CD14-positive monocyte (primary cell): ENCODE measurements around the gene TOGARAM2. TPM values are rescaled to one million over a fixed set of nuclear protein-coding genes. Genes with fewer than 3 reads are reported as not detected.

Experiments used
- DNase-seq, 3 donors: peaks; one replicate each; pipeline ENCODE4 v3.0.0-alpha.2; 2011 to 2022
- H2AFZ ChIP-seq: 2 replicates; pipeline ENCODE4 v1.6.0; 2012; ENCODE audit warnings: mild to moderate bottlenecking, low read depth, low read length, inconsistent platforms; ENCODE audit not compliant: insufficient read depth, poor library complexity, severe bottlenecking
- H3K27ac ChIP-seq, 2 donors: 1 replicate in 1 of 2; 2 replicates in 1 of 2; pipeline ENCODE4 v1.5.1; 2012 to 2013; ENCODE audit warnings: low read length in 2 of 2, control low read depth in 1 of 2, inconsistent platforms in 1 of 2, low read depth in 1 of 2, mild to moderate bottlenecking in 1 of 2
- H3K27me3 ChIP-seq, 2 donors: one replicate each; pipeline versions ENCODE4 v1.6.0 to v1.6.1; 2011 to 2013; ENCODE audit warnings: low read length in 2 of 2; ENCODE audit not compliant: control insufficient read depth in 2 of 2, insufficient read depth in 2 of 2
- H3K36me3 ChIP-seq, 2 donors: replicated peaks in 1 of 2; 1 replicate in 1 of 2; 2 replicates in 1 of 2; pipeline versions ENCODE4 v1.5.1 to v1.6.1; 2012 to 2013; ENCODE audit warnings: low read length in 2 of 2, control low read depth in 1 of 2, inconsistent platforms in 1 of 2, mild to moderate bottlenecking in 1 of 2; ENCODE audit not compliant: insufficient read depth in 2 of 2, control insufficient read depth in 1 of 2
- H3K4me1 ChIP-seq, 2 donors: 1 replicate in 1 of 2; 2 replicates in 1 of 2; pipeline versions ENCODE4 v1.5.1 to v1.6.1; 2012 to 2013; ENCODE audit warnings: low read length in 2 of 2, control low read depth in 1 of 2, inconsistent platforms in 1 of 2, mild to moderate bottlenecking in 1 of 2, moderate library complexity in 1 of 2; ENCODE audit not compliant: insufficient read depth in 2 of 2, control insufficient read depth in 1 of 2
- H3K4me2 ChIP-seq: replicated peaks from 2 replicates; pipeline ENCODE3; 2012; ENCODE audit warnings: low read length, moderate library complexity, mild to moderate bottlenecking; ENCODE audit not compliant: poor library complexity, severe bottlenecking; ENCODE audit errors: extremely low read depth
- H3K4me3 ChIP-seq, 3 experiments: fragments of 200-600 bp in 1 of 3; sonication (generic) in 1 of 3; replicated peaks in 1 of 3; 1 replicate in 2 of 3; 2 replicates in 1 of 3; pipeline ENCODE4 v1.5.1; 2011 to 2013; ENCODE audit warnings: low read length in 3 of 3, mild to moderate bottlenecking in 3 of 3, control low read depth in 2 of 3, low read depth in 2 of 3, inconsistent platforms in 1 of 3, moderate library complexity in 1 of 3
- H3K79me2 ChIP-seq: 2 replicates; pipeline ENCODE4 v1.6.0; 2012; ENCODE audit warnings: mild to moderate bottlenecking, control low read depth, inconsistent platforms, low read length, moderate library complexity; ENCODE audit not compliant: insufficient read depth
- H3K9ac ChIP-seq: 2 replicates; pipeline ENCODE4 v1.6.0; 2017; ENCODE audit warnings: low read length, mild to moderate bottlenecking; ENCODE audit not compliant: insufficient read depth, poor library complexity, severe bottlenecking
- H3K9me3 ChIP-seq, 2 donors: replicated peaks in 1 of 2; 1 replicate in 1 of 2; 2 replicates in 1 of 2; pipeline versions ENCODE4 v1.5.1 to v1.6.1; 2012 to 2013; ENCODE audit warnings: low read length in 2 of 2, control low read depth in 1 of 2; ENCODE audit not compliant: control insufficient read depth in 1 of 2, insufficient read depth in 1 of 2
- H4K20me1 ChIP-seq: 2 replicates; pipeline ENCODE4 v1.6.0; 2012; ENCODE audit warnings: mild to moderate bottlenecking, low read length, control low read depth, moderate library complexity; ENCODE audit not compliant: insufficient read depth
- H3K27ac Mint-ChIP-seq, 7 donors: one replicate each; pipeline ENCODE4 v1.8.0; 2020; ENCODE audit warnings: mild to moderate bottlenecking in 7 of 7, mixed read lengths in 7 of 7, moderate library complexity in 6 of 7, inconsistent platforms in 2 of 7
- H3K27me3 Mint-ChIP-seq, 3 donors: one replicate each; pipeline ENCODE4 v1.8.0; 2021 to 2022; ENCODE audit warnings: low read depth in 3 of 3, mild to moderate bottlenecking in 3 of 3, mixed read lengths in 3 of 3, moderate library complexity in 3 of 3, inconsistent platforms in 1 of 3
- H3K36me3 Mint-ChIP-seq, 2 donors: one replicate each; pipeline ENCODE4 v1.8.0; 2020; ENCODE audit warnings: mixed read lengths in 2 of 2, inconsistent platforms in 1 of 2, mild to moderate bottlenecking in 1 of 2
- H3K4me1 Mint-ChIP-seq: one replicate; pipeline ENCODE4 v1.8.0; 2020; ENCODE audit warnings: mild to moderate bottlenecking, mixed read lengths
- H3K4me3 Mint-ChIP-seq, 2 donors: one replicate each; pipeline ENCODE4 v1.8.0; 2020; ENCODE audit warnings: mild to moderate bottlenecking in 2 of 2, mixed read lengths in 2 of 2, moderate library complexity in 1 of 2
- H3K9me3 Mint-ChIP-seq, 7 donors: one replicate each; pipeline ENCODE4 v1.8.0; 2020 to 2022; ENCODE audit warnings: mixed read lengths in 7 of 7, mild to moderate bottlenecking in 6 of 7, moderate library complexity in 6 of 7, inconsistent platforms in 2 of 7
- CTCF ChIP-seq: fragments of 200-600 bp; IDR thresholded peaks from one replicate; pipeline ENCODE4 v1.8.0; 2022; ENCODE audit warnings: antibody characterized with exemption, mild to moderate bottlenecking
- WGBS: methylation state at CpG from one replicate; pipeline ENCODE4 v1.1.5; 2013; ENCODE audit warnings: missing lambda C conversion rate; ENCODE audit not compliant: insufficient coverage; 5-methylcytosine and 5-hydroxymethylcytosine counted together
- intact Hi-C, 2 donors: fragments of 100-400 bp; cut with micrococcal nuclease; formaldehyde crosslinking; loops; one replicate each; pipeline versions ENCODE4 v1.15.0 to v1.15.1; 2023
- polyA plus RNA-seq, 3 donors: library from polyadenylated mRNA; depleted of rRNA in 1 of 3; unstranded in 2 of 3; stranded (reverse) in 1 of 3; fragments of 300-500 nt in 2 of 3; fragments of >200 nt in 1 of 3; fragmentation: Illumina TruSeq in 2 of 3; gene quantifications; 1 replicate in 2 of 3; 2 replicates in 1 of 3; pipeline ENCODE4 v1.2.3, GENCODE V29; 2012 to 2021

Gene TOGARAM2
- polyA plus RNA-seq, 3 donors = 0.23 to 5.5 TPM; not detected in 1

- Histone ChIP-seq H2AFZ (no peak overlapping the region), H3K36me3 (no peaks in the 10 kb centered on the region), H3K4me2 (no peak overlapping the region), H3K4me3 (no peak overlapping the region), H3K9me3 (no peaks in the 10 kb centered on the region), H3K4me1 (peaks cover 22 to 24% of the 10 kb centered on the region in 2 donors), H3K27me3 (no peaks in the 10 kb centered on the region), H3K27ac (no peak overlapping the region), H3K9ac (no peak overlapping the region), H4K20me1 (no peaks in the 10 kb centered on the region), H3K79me2 (no peaks in the 10 kb centered on the region)
- intact Hi-C loops = no loop called here
- H3K27ac Mint-ChIP-seq = no peak overlapping the region
- peaks cover 0 to 2% (median 0%) of the 10 kb centered on the region in 7 donors for H3K9me3 Mint-ChIP-seq
- H3K4me1 Mint-ChIP-seq = peaks cover 15% of the 10 kb centered on the region
- no peak for TF ChIP-seq CTCF
- WGBS = 100% methylated on average over 2 of the region's 4 CpGs
- peaks cover 0 to 2% (median 2%) of the 10 kb centered on the region in 3 donors for H3K27me3 Mint-ChIP-seq
- no peak for DNase-seq
- no peak overlapping the region for H3K4me3 Mint-ChIP-seq
- H3K36me3 Mint-ChIP-seq = no peaks in the 10 kb centered on the region
Measured at GRCh38 chr2:29064346-29064715, 83.2 kb downstream of the TOGARAM2 start.

GRCh38 chr2:29064746-29065067, 83.6 kb downstream of the TOGARAM2 start:
- H3K9me3 Mint-ChIP-seq = peaks cover 0 to 2% (median 0%) of the 10 kb centered on the region in 7 donors
- H3K9me3 ChIP-seq = no peaks in the 10 kb centered on the region

More at GRCh38 chr2:29064746-29065067, 83.6 kb downstream of the TOGARAM2 start:
- Mint-ChIP-seq H3K36me3 (no peaks in the 10 kb centered on the region), H3K4me3 (no peak overlapping the region), H3K27ac (no peak overlapping the region), H3K4me1 (peaks cover 15% of the 10 kb centered on the region), H3K27me3 (peaks cover 0 to 2% (median 2%) of the 10 kb centered on the region in 3 donors)
- Histone ChIP-seq H2AFZ (no peak overlapping the region), H3K4me2 (no peak overlapping the region), H3K4me3 (no peak overlapping the region), H3K36me3 (no peaks in the 10 kb centered on the region), H3K27me3 (no peaks in the 10 kb centered on the region), H4K20me1 (no peaks in the 10 kb centered on the region), H3K9ac (no peak overlapping the region), H3K4me1 (peaks cover 22 to 24% of the 10 kb centered on the region in 2 donors), H3K27ac (no peak overlapping the region), H3K79me2 (no peaks in the 10 kb centered on the region)
- WGBS = 97% methylated on average over 7 of the region's 11 CpGs
- TF ChIP-seq CTCF = no peak
- DNase-seq = no peak
- intact Hi-C loops = no loop called here
